H9 (cell line): ENCODE measurements around the gene ASPN. TPM values are rescaled to one million over a fixed set of nuclear protein-coding genes. Genes with fewer than 3 reads are reported as not detected.

ENCODE experiments used
- DNase-seq: peaks from one replicate; pipeline ENCODE4 v3.0.0-alpha.2; 2017
- H2AFZ ChIP-seq: one replicate; pipeline ENCODE4 v1.6.1; 2013; ENCODE audit warnings: mild to moderate bottlenecking, low read length, control low read depth, moderate library complexity
- H2AK5ac ChIP-seq: 2 replicates; pipeline ENCODE4 v1.6.1; 2013; ENCODE audit warnings: low read length, control low read depth, mixed read lengths; ENCODE audit not compliant: insufficient read length
- H2BK120ac ChIP-seq: one replicate; pipeline ENCODE4 v1.6.1; 2013; ENCODE audit warnings: low read depth, mild to moderate bottlenecking, low read length, control low read depth, inconsistent platforms; ENCODE audit not compliant: poor library complexity, severe bottlenecking
- H2BK12ac ChIP-seq: 2 replicates; pipeline ENCODE4 v1.6.1; 2013; ENCODE audit warnings: low read length, control low read depth, mixed read lengths, low read depth; ENCODE audit not compliant: insufficient read length
- H2BK15ac ChIP-seq: 2 replicates; pipeline ENCODE4 v1.6.1; 2013; ENCODE audit warnings: low read depth, low read length, control low read depth
- H2BK20ac ChIP-seq: one replicate; pipeline ENCODE4 v1.6.1; 2013; ENCODE audit warnings: low read depth, mild to moderate bottlenecking, low read length, control low read depth, inconsistent platforms; ENCODE audit not compliant: poor library complexity, severe bottlenecking
- H2BK5ac ChIP-seq: 2 replicates; pipeline ENCODE4 v1.6.1; 2013; ENCODE audit warnings: low read length, control low read depth, mixed read lengths; ENCODE audit not compliant: insufficient read length
- H3K14ac ChIP-seq: 2 replicates; pipeline ENCODE4 v1.6.1; 2013; ENCODE audit warnings: low read length, control low read depth; ENCODE audit not compliant: insufficient read depth
- H3K18ac ChIP-seq: 2 replicates; pipeline ENCODE4 v1.6.1; 2013; ENCODE audit warnings: low read depth, mild to moderate bottlenecking, mixed read lengths, low read length, control low read depth; ENCODE audit not compliant: insufficient read length
- H3K23ac ChIP-seq: 2 replicates; pipeline ENCODE4 v1.6.1; 2013; ENCODE audit warnings: low read length, control low read depth, mixed read lengths, low read depth; ENCODE audit not compliant: insufficient read length
- H3K23me2 ChIP-seq: 2 replicates; pipeline ENCODE4 v1.6.1; 2013; ENCODE audit warnings: low read depth, mild to moderate bottlenecking, mixed read lengths, low read length, control low read depth; ENCODE audit not compliant: insufficient read length, poor library complexity, severe bottlenecking
- H3K27ac ChIP-seq: 2 replicates; pipeline ENCODE4 v1.5.1; 2013; ENCODE audit warnings: low read length, control low read depth, mixed read lengths, low read depth; ENCODE audit not compliant: insufficient read length
- H3K27me3 ChIP-seq: 2 replicates; pipeline ENCODE4 v1.6.1; 2013; ENCODE audit warnings: low read length, control low read depth, inconsistent platforms; ENCODE audit not compliant: insufficient read depth
- H3K4ac ChIP-seq: 2 replicates; pipeline ENCODE4 v1.6.1; 2013; ENCODE audit warnings: low read depth, mild to moderate bottlenecking, control low read depth, inconsistent platforms, low read length, moderate library complexity
- H3K4me1 ChIP-seq: 2 replicates; pipeline ENCODE4 v1.6.1; 2013; ENCODE audit warnings: low read length, control low read depth, inconsistent platforms; ENCODE audit not compliant: insufficient read depth
- H3K4me2 ChIP-seq: 2 replicates; pipeline ENCODE4 v1.6.1; 2013; ENCODE audit warnings: low read length, control low read depth, mixed read lengths; ENCODE audit not compliant: insufficient read length, insufficient read depth
- H3K56ac ChIP-seq: 2 replicates; pipeline ENCODE4 v1.6.1; 2013; ENCODE audit warnings: low read depth, mild to moderate bottlenecking, mixed read lengths, low read length, control low read depth; ENCODE audit not compliant: insufficient read length
- H3K79me1 ChIP-seq: 2 replicates; pipeline ENCODE4 v1.6.1; 2013; ENCODE audit warnings: low read depth, mild to moderate bottlenecking, moderate library complexity, low read length, control low read depth, inconsistent platforms; ENCODE audit not compliant: insufficient read depth, poor library complexity, severe bottlenecking
- H3K79me2 ChIP-seq: 2 replicates; pipeline ENCODE4 v1.6.1; 2013; ENCODE audit warnings: low read length, control low read depth, inconsistent platforms; ENCODE audit not compliant: insufficient read depth
- H3K9ac ChIP-seq: 2 replicates; pipeline ENCODE4 v1.6.1; 2013; ENCODE audit warnings: low read length, control low read depth, mixed read lengths; ENCODE audit not compliant: insufficient read length; ENCODE audit errors: extremely low read depth
- H3K9me3 ChIP-seq: one replicate; pipeline ENCODE4 v1.6.1; 2013; ENCODE audit warnings: low read depth, low read length, inconsistent platforms; ENCODE audit not compliant: control insufficient read depth
- H3T11ph ChIP-seq: one replicate; pipeline ENCODE4 v1.6.1; 2013; ENCODE audit warnings: mild to moderate bottlenecking, low read length, control low read depth, inconsistent platforms
- H4K20me1 ChIP-seq: one replicate; pipeline ENCODE4 v1.6.1; 2013; ENCODE audit not compliant: control insufficient read depth, insufficient read length, insufficient read depth
- H4K5ac ChIP-seq: 2 replicates; pipeline ENCODE4 v1.6.1; 2013; ENCODE audit warnings: low read depth, mild to moderate bottlenecking, mixed read lengths, low read length, control low read depth; ENCODE audit not compliant: insufficient read length
- H4K8ac ChIP-seq: replicated peaks from 2 replicates; pipeline ENCODE4 v1.6.1; 2013; ENCODE audit warnings: low read length, control low read depth, mixed read lengths, low read depth; ENCODE audit not compliant: insufficient read length
- H4K91ac ChIP-seq: 2 replicates; pipeline ENCODE4 v1.6.1; 2013; ENCODE audit warnings: low read depth, mild to moderate bottlenecking, moderate library complexity, mixed read lengths, low read length, control low read depth; ENCODE audit not compliant: insufficient read length
- H3K27ac Mint-ChIP-seq, 3 experiments: 2 replicates in 2 of 3; 3 replicates in 1 of 3; pipeline ENCODE4 v1.8.0; 2020 to 2021; ENCODE audit warnings: mixed read lengths in 3 of 3, mild to moderate bottlenecking in 1 of 3, moderate library complexity in 1 of 3
- H3K27me3 Mint-ChIP-seq: 2 replicates; pipeline ENCODE4 v1.8.0; 2021; ENCODE audit warnings: low read depth, mild to moderate bottlenecking, moderate library complexity, mixed read lengths
- H3K36me3 Mint-ChIP-seq, 3 experiments: 2 replicates in 2 of 3; 3 replicates in 1 of 3; pipeline ENCODE4 v1.8.0; 2020 to 2021; ENCODE audit warnings: low read depth in 3 of 3, mixed read lengths in 3 of 3; ENCODE audit not compliant: insufficient read depth in 1 of 3
- H3K4me1 Mint-ChIP-seq, 2 experiments: 2 replicates each; pipeline ENCODE4 v1.8.0; 2020; ENCODE audit warnings: mixed read lengths in 2 of 2
- H3K4me3 Mint-ChIP-seq, 2 experiments: 2 replicates in 1 of 2; 3 replicates in 1 of 2; pipeline ENCODE4 v1.8.0; 2020 to 2021; ENCODE audit warnings: mild to moderate bottlenecking in 2 of 2, mixed read lengths in 2 of 2, moderate library complexity in 1 of 2
- H3K9me3 Mint-ChIP-seq, 2 experiments: 2 replicates in 1 of 2; 3 replicates in 1 of 2; pipeline ENCODE4 v1.8.0; 2020; ENCODE audit warnings: mild to moderate bottlenecking in 2 of 2, mixed read lengths in 2 of 2, moderate library complexity in 1 of 2
- CTCF ChIP-seq: fragments of 200-600 bp; sonication (generic); conservative IDR thresholded peaks from 3 replicates; pipeline ENCODE4 v1.8.0; 2021; ENCODE audit warnings: antibody characterized with exemption, mild to moderate bottlenecking
- WGBS: extraction: QIAGEN DNeasy Blood & Tissue Kit; methylation state at CpG from one replicate; pipeline ENCODE4 v1.1.7; 2013; ENCODE audit warnings: missing lambda C conversion rate, low lambda C conversion rate, mixed read lengths; ENCODE audit not compliant: insufficient read length; ENCODE audit errors: extremely low coverage; 5-methylcytosine and 5-hydroxymethylcytosine counted together
- total RNA-seq: library from RNA; stranded (reverse); gene quantifications from 2 replicates; pipeline ENCODE4 v1.2.1, GENCODE V29; 2021

The ASPN gene
- total RNA-seq, 1 experiment from 2014 or later = not detected

- H4K8ac ChIP-seq = no peak overlapping the region
- no peak overlapping the region for H2AFZ ChIP-seq
- H3K27ac Mint-ChIP-seq = peak overlapping the region in 1 of 3 experiments; percentile 68; a peak in 1 of 7 replicates
- H3K27me3 ChIP-seq = no peaks in the 10 kb centered on the region
- TF ChIP-seq CTCF = no peak
- H3K18ac ChIP-seq = no peak overlapping the region
- H3K4me1 Mint-ChIP-seq = peaks cover 15 to 19% of the 10 kb centered on the region in 2 experiments
- H2BK12ac ChIP-seq = no peak overlapping the region
- no peak overlapping the region for H4K5ac ChIP-seq
- H2BK15ac ChIP-seq = no peak overlapping the region
- no peak overlapping the region for H2BK120ac ChIP-seq
- no peak overlapping the region for H3K9ac ChIP-seq
- no peaks in the 10 kb centered on the region for H4K20me1 ChIP-seq
- H3K36me3 Mint-ChIP-seq = no peaks in the 10 kb centered on the region
- no peaks in the 10 kb centered on the region for H3K23me2 ChIP-seq
- no peak overlapping the region for H3T11ph ChIP-seq
- no peak overlapping the region for H2BK5ac ChIP-seq
- H3K4me3 Mint-ChIP-seq = no peak overlapping the region
- no peak overlapping the region for H3K27ac ChIP-seq
- H3K79me1 ChIP-seq = no peaks in the 10 kb centered on the region
- H3K56ac ChIP-seq = no peak overlapping the region
- H2AK5ac ChIP-seq = no peak overlapping the region
- H3K4ac ChIP-seq = no peak overlapping the region
- no peaks in the 10 kb centered on the region for H3K9me3 ChIP-seq
- H4K91ac ChIP-seq = no peak overlapping the region
- DNase-seq = no peak
- no peak overlapping the region for H3K14ac ChIP-seq
- no peaks in the 10 kb centered on the region for H3K9me3 Mint-ChIP-seq
- peaks cover 4% of the 10 kb centered on the region; the same call in 1 of the 2 replicates for H3K4me1 ChIP-seq
- no peak overlapping the region for H3K4me2 ChIP-seq
- WGBS = no CpG with 5 or more reads among the region's 10 CpGs
- no peak overlapping the region for H3K23ac ChIP-seq
- H3K27me3 Mint-ChIP-seq = no peaks in the 10 kb centered on the region
- no peaks in the 10 kb centered on the region for H3K79me2 ChIP-seq
- H2BK20ac ChIP-seq = no peak overlapping the region
These were observed 32.3 kb upstream of the ASPN start for GRCh38 chr9:92514635-92515034.
